Calu3 (cell line): ENCODE measurements around the gene RASAL3. TPM values are rescaled to one million over a fixed set of nuclear protein-coding genes. Genes with fewer than 3 reads are reported as not detected.

Source experiments
- BruUV-seq: library from RNA; stranded (reverse); fragments of 400-500 nt; replicated peaks from 2 replicates; lab custom pipeline; 2021; lab: Mats Ljungman, UMichigan
- CTCF ChIA-PET: fragments of 300-600 bp; sonication (Branson Sonifier 250); formaldehyde crosslinking; loops from one replicate; lab custom pipeline; 2022; ENCODE audit warnings: antibody characterized with exemption; lab: Charles Lee
- DNase-seq: peaks from one replicate; pipeline ENCODE4 v3.0.0; 2022
- H3K27ac Mint-ChIP-seq: one replicate; pipeline ENCODE4 v1.8.0; 2022; ENCODE audit warnings: mixed read lengths; ENCODE audit not compliant: unreplicated experiment
- H3K27me3 Mint-ChIP-seq: one replicate; pipeline ENCODE4 v1.8.0; 2022; ENCODE audit warnings: mixed read lengths; ENCODE audit not compliant: unreplicated experiment
- H3K36me3 Mint-ChIP-seq: one replicate; pipeline ENCODE4 v1.8.0; 2022; ENCODE audit warnings: mild to moderate bottlenecking, moderate library complexity, mixed read lengths; ENCODE audit not compliant: insufficient read depth, unreplicated experiment
- H3K4me1 Mint-ChIP-seq: one replicate; pipeline ENCODE4 v1.8.0; 2022; ENCODE audit warnings: mild to moderate bottlenecking, low read depth, mixed read lengths; ENCODE audit not compliant: unreplicated experiment
- H3K4me3 Mint-ChIP-seq: one replicate; pipeline ENCODE4 v1.8.0; 2022; ENCODE audit warnings: mild to moderate bottlenecking, low read depth, moderate library complexity, mixed read lengths; ENCODE audit not compliant: unreplicated experiment
- H3K9me3 Mint-ChIP-seq: one replicate; pipeline ENCODE4 v1.8.0; 2022; ENCODE audit warnings: low read depth, mixed read lengths; ENCODE audit not compliant: unreplicated experiment
- CTCF ChIP-seq: fragments of 200-600 bp; IDR thresholded peaks from one replicate; pipeline ENCODE4 v1.8.0; 2022; ENCODE audit warnings: antibody characterized with exemption; ENCODE audit not compliant: unreplicated experiment
- intact Hi-C: fragments of 100-400 bp; cut with micrococcal nuclease; formaldehyde crosslinking; loops from one replicate; pipeline ENCODE4 v1.10.0; 2022; ENCODE audit not compliant: unreplicated experiment
- total RNA-seq: library from RNA; stranded (reverse); gene quantifications from 2 replicates; pipeline ENCODE4 v1.2.3, GENCODE V29; 2022

RASAL3 gene
- total RNA-seq, 1 experiment from 2014 or later = not detected

- intact Hi-C loops = no loop called here
- Mint-ChIP-seq H3K4me1 (peaks cover under 1% of the 10 kb centered on the region), H3K36me3 (no peaks in the 10 kb centered on the region), H3K27me3 (peaks cover 71% of the 10 kb centered on the region), H3K4me3 (no peak overlapping the region), H3K9me3 (no peaks in the 10 kb centered on the region), H3K27ac (no peak overlapping the region)
- TF ChIP-seq CTCF = no peak
- no peak for DNase-seq
- CTCF ChIA-PET = no interaction called here
- BruUV-seq = no TSS peak
Measured at GRCh38 chr19:15455996-15456395, 8.3 kb downstream of the RASAL3 start.

- H3K27me3 Mint-ChIP-seq = peaks cover 60% of the 10 kb centered on the region
- no TSS peak for BruUV-seq
- no peak for TF ChIP-seq CTCF
- no peak overlapping the region for H3K27ac Mint-ChIP-seq
- intact Hi-C loops = no loop called here
- peak; percentile 28 for DNase-seq
- H3K4me3 Mint-ChIP-seq = no peak overlapping the region
- H3K4me1 Mint-ChIP-seq = peaks cover 10% of the 10 kb centered on the region
- peaks cover 7% of the 10 kb centered on the region for H3K36me3 Mint-ChIP-seq
- no peaks in the 10 kb centered on the region for H3K9me3 Mint-ChIP-seq
- CTCF ChIA-PET = interaction anchor here (0.7 kb wide), 1 partner anchor 35 kb away, joined by 3 read pairs; the partner anchor contains the start of gene AKAP8L
Measured at GRCh38 chr19:15453906-15454860, 10.2 kb downstream of the RASAL3 start.

- CTCF ChIA-PET = interaction anchor here (0.6 kb wide), 1 partner anchor 14 kb away, joined by 4 read pairs; no protein-coding TSS in a partner anchor
- no peak for DNase-seq
- no TSS peak for BruUV-seq
- no peak overlapping the region for H3K27ac Mint-ChIP-seq
- peaks cover 7% of the 10 kb centered on the region for H3K36me3 Mint-ChIP-seq
- no peaks in the 10 kb centered on the region for H3K9me3 Mint-ChIP-seq
- H3K4me3 Mint-ChIP-seq = no peak overlapping the region
- intact Hi-C loops = no loop called here
- peaks cover 10% of the 10 kb centered on the region for H3K4me1 Mint-ChIP-seq
- H3K27me3 Mint-ChIP-seq = peaks cover 62% of the 10 kb centered on the region
- TF ChIP-seq CTCF = no peak
Measured at GRCh38 chr19:15453091-15453578, 11.2 kb downstream of the RASAL3 start.

GRCh38 chr19:15452111-15453047 is 12.0 kb downstream of the RASAL3 start:
- CTCF ChIA-PET = interaction anchor here (0.6 kb wide), 1 partner anchor 15 kb away, joined by 4 read pairs; no protein-coding TSS in a partner anchor

More at GRCh38 chr19:15452111-15453047, 12.0 kb downstream of the RASAL3 start:
- Mint-ChIP-seq H3K4me1 (peaks cover 10% of the 10 kb centered on the region), H3K9me3 (no peaks in the 10 kb centered on the region), H3K27ac (no peak overlapping the region), H3K36me3 (peaks cover 7% of the 10 kb centered on the region), H3K4me3 (no peak overlapping the region), H3K27me3 (peaks cover 58% of the 10 kb centered on the region)
- intact Hi-C loops = no loop called here
- no TSS peak for BruUV-seq
- DNase-seq = peak; percentile 59
- no peak for TF ChIP-seq CTCF
